Ishikawa (cell line): ENCODE results near the gene SGMS1.
A peak's percentile ranks its signal among the peaks of the same experiment; 100 is the strongest.

ENCODE experiments used
- CEBPB ChIP-seq: IDR thresholded peaks from 2 replicates; pipeline ENCODE4 v1.6.1; 2012
- CREB1 ChIP-seq: IDR thresholded peaks from 2 replicates; pipeline ENCODE4 v1.6.1; 2012; ENCODE audit warnings: low read depth
- EGR1 ChIP-seq: IDR thresholded peaks from 2 replicates; pipeline ENCODE4 v1.6.1; 2012
- EP300 ChIP-seq: IDR thresholded peaks from 2 replicates; pipeline ENCODE4 v1.6.1; 2012; ENCODE audit warnings: borderline replicate concordance
- FOXM1 ChIP-seq: IDR thresholded peaks from 2 replicates; pipeline ENCODE4 v1.6.1; 2012; ENCODE audit warnings: low read depth, borderline replicate concordance
- NFIC ChIP-seq: IDR thresholded peaks from 2 replicates; pipeline ENCODE4 v1.6.1; 2012
- RAD21 ChIP-seq: IDR thresholded peaks from 2 replicates; pipeline ENCODE4 v1.6.1; 2012; ENCODE audit warnings: low read depth
- TAF1 ChIP-seq: IDR thresholded peaks from 2 replicates; pipeline ENCODE4 v1.6.1; 2012; ENCODE audit warnings: low read depth, mild to moderate bottlenecking
- TCF12 ChIP-seq: IDR thresholded peaks from 2 replicates; pipeline ENCODE4 v1.6.1; 2012; ENCODE audit warnings: low read depth
- TEAD4 ChIP-seq: IDR thresholded peaks from 2 replicates; pipeline ENCODE4 v1.6.1; 2012
- YY1 ChIP-seq: IDR thresholded peaks from 2 replicates; pipeline ENCODE4 v1.6.1; 2012; ENCODE audit warnings: low read depth
- ZBTB7A ChIP-seq: IDR thresholded peaks from 2 replicates; pipeline ENCODE4 v1.6.1; 2012; ENCODE audit warnings: low read depth
- TF ChIP-seq, protein P1 (sequence below): IDR thresholded peaks from 2 replicates; pipeline ENCODE4 v1.6.1; 2012; ENCODE audit warnings: low read depth, mild to moderate bottlenecking
- TF ChIP-seq, protein P2 (sequence below): IDR thresholded peaks from 2 replicates; pipeline ENCODE4 v1.6.1; 2012

The SGMS1 gene

DNA sequence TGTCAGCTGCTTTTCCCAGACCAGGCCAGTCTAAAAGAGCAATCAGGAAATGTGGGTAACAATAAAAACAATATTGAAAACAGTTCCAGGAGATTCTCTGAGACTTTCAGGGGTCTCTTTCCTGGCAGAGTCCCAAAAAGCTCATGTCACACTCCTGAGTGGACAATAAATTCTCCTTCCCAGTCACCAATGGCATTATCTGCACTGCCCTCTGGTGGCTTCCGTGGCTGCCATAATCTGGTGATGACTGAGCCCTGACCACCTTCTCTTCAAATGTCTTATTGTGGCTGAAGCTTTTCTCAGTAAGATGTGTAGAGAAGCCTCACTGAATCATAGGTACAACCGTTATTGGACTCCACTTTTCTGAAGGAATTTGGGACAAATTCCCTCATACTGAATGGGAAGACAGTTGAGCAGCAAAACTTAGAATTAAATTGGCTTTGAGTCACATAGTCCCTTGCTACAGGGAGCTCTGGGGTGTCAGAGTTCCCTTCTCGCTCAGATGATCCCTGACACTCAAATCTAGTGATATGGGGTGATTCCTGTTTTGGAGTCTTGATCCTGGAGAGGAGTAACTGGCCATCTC is 348.0 kb downstream of the SGMS1 start:
- TF ChIP-seq CEBPB (no peak), RAD21 (peak; percentile 58)

DNA sequence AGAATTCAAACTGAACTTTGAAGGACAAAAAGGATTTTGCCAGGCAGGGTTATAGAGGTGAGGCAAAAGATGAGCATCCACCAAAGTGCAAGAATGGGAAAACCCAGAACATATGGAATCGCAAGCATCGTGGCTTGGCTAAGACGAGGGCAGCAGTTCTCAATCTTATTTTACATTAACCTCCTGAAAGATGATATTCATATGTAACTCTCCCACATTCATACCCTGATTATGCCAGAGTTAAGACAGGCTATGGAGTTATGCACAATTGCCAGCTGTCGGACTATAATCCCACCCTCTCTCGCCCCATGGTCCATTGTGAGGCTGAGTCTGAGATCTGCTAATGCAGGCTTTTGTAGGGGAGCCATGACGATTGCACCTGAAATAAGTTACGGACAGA is 351.2 kb downstream of the SGMS1 start:
- TF ChIP-seq ZBTB7A, result no peak
- TF ChIP-seq, protein P1, sequence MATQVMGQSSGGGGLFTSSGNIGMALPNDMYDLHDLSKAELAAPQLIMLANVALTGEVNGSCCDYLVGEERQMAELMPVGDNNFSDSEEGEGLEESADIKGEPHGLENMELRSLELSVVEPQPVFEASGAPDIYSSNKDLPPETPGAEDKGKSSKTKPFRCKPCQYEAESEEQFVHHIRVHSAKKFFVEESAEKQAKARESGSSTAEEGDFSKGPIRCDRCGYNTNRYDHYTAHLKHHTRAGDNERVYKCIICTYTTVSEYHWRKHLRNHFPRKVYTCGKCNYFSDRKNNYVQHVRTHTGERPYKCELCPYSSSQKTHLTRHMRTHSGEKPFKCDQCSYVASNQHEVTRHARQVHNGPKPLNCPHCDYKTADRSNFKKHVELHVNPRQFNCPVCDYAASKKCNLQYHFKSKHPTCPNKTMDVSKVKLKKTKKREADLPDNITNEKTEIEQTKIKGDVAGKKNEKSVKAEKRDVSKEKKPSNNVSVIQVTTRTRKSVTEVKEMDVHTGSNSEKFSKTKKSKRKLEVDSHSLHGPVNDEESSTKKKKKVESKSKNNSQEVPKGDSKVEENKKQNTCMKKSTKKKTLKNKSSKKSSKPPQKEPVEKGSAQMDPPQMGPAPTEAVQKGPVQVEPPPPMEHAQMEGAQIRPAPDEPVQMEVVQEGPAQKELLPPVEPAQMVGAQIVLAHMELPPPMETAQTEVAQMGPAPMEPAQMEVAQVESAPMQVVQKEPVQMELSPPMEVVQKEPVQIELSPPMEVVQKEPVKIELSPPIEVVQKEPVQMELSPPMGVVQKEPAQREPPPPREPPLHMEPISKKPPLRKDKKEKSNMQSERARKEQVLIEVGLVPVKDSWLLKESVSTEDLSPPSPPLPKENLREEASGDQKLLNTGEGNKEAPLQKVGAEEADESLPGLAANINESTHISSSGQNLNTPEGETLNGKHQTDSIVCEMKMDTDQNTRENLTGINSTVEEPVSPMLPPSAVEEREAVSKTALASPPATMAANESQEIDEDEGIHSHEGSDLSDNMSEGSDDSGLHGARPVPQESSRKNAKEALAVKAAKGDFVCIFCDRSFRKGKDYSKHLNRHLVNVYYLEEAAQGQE, result no peak
- no peak for TF ChIP-seq TAF1
- no peak for TF ChIP-seq YY1
- no peak for TF ChIP-seq TCF12
- no peak for TF ChIP-seq FOXM1
- TF ChIP-seq, protein P2, sequence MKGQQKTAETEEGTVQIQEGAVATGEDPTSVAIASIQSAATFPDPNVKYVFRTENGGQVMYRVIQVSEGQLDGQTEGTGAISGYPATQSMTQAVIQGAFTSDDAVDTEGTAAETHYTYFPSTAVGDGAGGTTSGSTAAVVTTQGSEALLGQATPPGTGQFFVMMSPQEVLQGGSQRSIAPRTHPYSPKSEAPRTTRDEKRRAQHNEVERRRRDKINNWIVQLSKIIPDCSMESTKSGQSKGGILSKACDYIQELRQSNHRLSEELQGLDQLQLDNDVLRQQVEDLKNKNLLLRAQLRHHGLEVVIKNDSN, result no peak
- no peak for TF ChIP-seq CEBPB
- TF ChIP-seq TEAD4, result no peak
- TF ChIP-seq EGR1, result no peak
- TF ChIP-seq RAD21, result no peak
- no peak for TF ChIP-seq NFIC

DNA sequence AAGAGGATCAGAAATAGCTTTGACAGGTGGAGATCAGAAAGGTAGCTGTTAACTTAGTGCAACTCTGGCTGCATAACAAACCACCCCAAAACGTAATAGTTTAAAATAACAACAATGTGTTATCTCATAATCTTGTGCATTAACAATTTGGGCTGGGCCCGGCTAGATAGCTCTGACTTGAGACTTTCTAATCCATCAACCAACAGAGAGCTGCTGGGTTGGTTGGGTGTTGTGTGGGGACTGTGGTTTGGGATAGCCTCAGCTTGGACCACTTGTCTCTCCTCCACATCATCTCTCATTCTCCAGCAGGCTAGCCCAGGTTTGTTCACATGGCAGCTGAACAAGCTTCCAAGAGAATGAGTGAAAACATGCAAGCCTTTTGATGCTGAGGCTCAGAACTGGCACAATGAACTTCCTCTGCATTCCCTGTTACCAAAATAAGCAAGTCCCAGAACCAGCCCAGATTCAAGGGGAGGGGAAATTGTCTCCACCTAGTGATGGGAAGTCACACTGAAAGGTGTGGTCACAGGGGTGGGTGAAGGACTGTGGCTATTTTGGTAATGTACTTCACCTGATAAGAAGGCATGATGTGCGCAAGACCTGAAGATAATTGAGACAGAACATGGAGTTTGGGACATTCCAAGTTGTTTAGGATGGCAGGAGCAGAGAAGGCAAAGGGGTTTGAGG is 352.0 kb downstream of the SGMS1 start:
- TF ChIP-seq TCF12, result no peak
- TF ChIP-seq RAD21, result no peak
- no peak for TF ChIP-seq YY1
- no peak for TF ChIP-seq FOXM1
- no peak for TF ChIP-seq TEAD4
- TF ChIP-seq ZBTB7A, result no peak

DNA sequence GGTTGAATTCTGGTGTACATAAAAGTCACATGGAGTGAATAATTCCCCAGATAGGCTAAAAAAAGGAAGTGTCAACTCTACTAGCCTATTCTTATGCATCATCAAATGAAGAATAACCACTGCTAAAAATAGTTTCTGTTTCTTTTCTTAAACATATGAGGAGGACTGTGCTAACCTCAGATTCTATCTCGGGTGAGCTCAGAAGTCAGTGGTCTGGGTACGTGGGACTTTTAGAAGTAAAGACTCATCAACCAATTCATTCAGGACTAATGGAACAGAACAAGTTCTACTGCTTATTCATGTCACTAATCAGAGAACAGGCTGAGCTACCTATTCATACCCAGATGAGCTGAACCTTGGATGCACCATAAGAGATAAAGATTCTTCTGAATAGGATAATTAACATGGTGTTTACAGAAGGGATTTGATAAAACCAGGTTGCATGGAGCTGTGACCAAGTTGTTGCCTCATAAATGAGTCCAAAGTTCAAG is 362.9 kb downstream of the SGMS1 start:
- TF ChIP-seq RAD21 (no peak), NFIC (no peak), CEBPB (no peak), EP300 (no peak), TCF12 (no peak), CREB1 (no peak), TAF1 (no peak)
- TF ChIP-seq, protein P1, result no peak
- TF ChIP-seq, protein P2, result no peak
